ENCODE data around the gene SOX6. TPM values are rescaled to one million over a fixed set of nuclear protein-coding genes. Genes with fewer than 3 reads are reported as not detected.

Gene SOX6
- total RNA-seq (1.8 and 5.1 TPM in 2 replicates), polyA plus RNA-seq (2.3 and 3.0 TPM in 2 replicates), polyA minus RNA-seq (ENCODE audit: low replicate concordance) (1.1 and 19.2 TPM in 2 replicates)
- polyA plus RNA-seq (2012), result 2.0 and 2.4 TPM in 2 replicates

DNA sequence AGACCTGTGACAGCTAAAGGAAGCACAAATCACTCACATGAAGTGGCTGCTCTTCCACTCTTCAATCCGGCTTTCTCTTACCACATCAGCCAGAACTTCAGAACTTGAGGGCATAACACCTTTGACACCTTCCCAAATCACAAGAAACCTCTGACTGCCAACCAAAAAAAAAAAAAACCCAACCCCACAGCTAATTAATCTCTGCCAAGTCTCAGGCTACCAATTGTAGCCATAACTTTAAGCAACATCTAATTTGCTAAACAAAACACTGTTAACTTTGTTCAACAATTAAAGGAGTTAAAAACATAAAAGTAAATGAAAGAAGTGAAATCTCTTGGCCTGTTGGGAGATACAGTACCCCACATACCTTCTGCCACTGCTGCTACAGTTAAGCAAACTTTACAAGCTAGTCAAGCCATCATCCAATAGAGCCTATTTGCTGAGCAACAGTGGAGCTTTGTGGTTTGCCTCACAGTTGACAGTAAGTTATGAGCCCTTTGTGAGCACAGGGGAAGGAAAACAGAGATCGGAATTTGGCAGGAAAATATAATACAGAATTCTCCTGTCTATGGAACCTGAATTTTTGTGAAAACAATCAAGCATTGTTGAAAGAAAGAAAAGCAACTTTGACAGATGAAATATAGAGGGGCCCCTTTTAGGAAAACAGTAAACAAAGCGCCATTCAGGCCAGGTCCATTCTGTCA, at the start of gene SOX6:
SOX6 (minus strand) TSS at position 490 of the 704 bp plus-strand sequence. CDS start 15,298 bp downstream, outside the sequence.
- peak; percentile 18 to 82 for DNase-seq (ENCODE audit: low read depth in 2 of 2)
- Histone ChIP-seq H3K27me3 (ENCODE audit: control insufficient read depth, insufficient read depth, low read length) (no peaks in the 10 kb centered on the region), H2AFZ (ENCODE audit: low read length) (no peak within 1 kb of the TSS), H3K36me3 (ENCODE audit: control insufficient read depth, insufficient read depth, low read length) (no peaks in the 10 kb centered on the region), H3K4me1 (ENCODE audit: control insufficient read depth, extremely low read depth, insufficient read depth, low read length) (no peaks in the 10 kb centered on the region), H3K9me3 (ENCODE audit: control insufficient read depth, insufficient read depth, low read depth, low read length) (no peaks in the 10 kb centered on the region), H3K4me3 (replicated peaks in 1 of 4; ENCODE audit: control extremely low read depth in 1 of 4, insufficient read depth in 1 of 4, low read depth in 3 of 4, low read length in 4 of 4) (no peak within 1 kb of the TSS), H3K9ac (ENCODE audit: insufficient read depth, low read length) (no peak within 1 kb of the TSS), H3K27ac (ENCODE audit: insufficient read depth, low read length) (no peak within 1 kb of the TSS), H3K79me2 (ENCODE audit: control insufficient read depth, insufficient read depth, low read length) (no peaks in the 10 kb centered on the region), H3K4me2 (ENCODE audit: extremely low read depth, insufficient read depth, low read length) (no peak within 1 kb of the TSS), H4K20me1 (ENCODE audit: control insufficient read depth, extremely low read depth, insufficient read depth, low read length) (no peaks in the 10 kb centered on the region)
- TF ChIP-seq EZH2 (IDR thresholded peaks at IDR 0.05; ENCODE audit: low read length, missing control alignments), result no peak
- TF ChIP-seq, protein P1, sequence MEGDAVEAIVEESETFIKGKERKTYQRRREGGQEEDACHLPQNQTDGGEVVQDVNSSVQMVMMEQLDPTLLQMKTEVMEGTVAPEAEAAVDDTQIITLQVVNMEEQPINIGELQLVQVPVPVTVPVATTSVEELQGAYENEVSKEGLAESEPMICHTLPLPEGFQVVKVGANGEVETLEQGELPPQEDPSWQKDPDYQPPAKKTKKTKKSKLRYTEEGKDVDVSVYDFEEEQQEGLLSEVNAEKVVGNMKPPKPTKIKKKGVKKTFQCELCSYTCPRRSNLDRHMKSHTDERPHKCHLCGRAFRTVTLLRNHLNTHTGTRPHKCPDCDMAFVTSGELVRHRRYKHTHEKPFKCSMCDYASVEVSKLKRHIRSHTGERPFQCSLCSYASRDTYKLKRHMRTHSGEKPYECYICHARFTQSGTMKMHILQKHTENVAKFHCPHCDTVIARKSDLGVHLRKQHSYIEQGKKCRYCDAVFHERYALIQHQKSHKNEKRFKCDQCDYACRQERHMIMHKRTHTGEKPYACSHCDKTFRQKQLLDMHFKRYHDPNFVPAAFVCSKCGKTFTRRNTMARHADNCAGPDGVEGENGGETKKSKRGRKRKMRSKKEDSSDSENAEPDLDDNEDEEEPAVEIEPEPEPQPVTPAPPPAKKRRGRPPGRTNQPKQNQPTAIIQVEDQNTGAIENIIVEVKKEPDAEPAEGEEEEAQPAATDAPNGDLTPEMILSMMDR (conservative IDR thresholded peaks at IDR 0.05 in 1 of 2, IDR thresholded peaks at IDR 0.05 in 1 of 2; ENCODE audit: low read depth in 1 of 2, low read length in 2 of 2), result no peak

- no peak for TF ChIP-seq EZH2 (IDR thresholded peaks at IDR 0.05; ENCODE audit: low read length, missing control alignments)
- TF ChIP-seq, protein P1 (conservative IDR thresholded peaks at IDR 0.05 in 1 of 2, IDR thresholded peaks at IDR 0.05 in 1 of 2; ENCODE audit: low read depth in 1 of 2, low read length in 2 of 2), result no peak
- H3K4me1 ChIP-seq (ENCODE audit: control insufficient read depth, extremely low read depth, insufficient read depth, low read length), result no peaks in the 10 kb centered on the region
These were observed 48.5 kb upstream of the SOX6 start for GRCh38 chr11:16404781-16405285.

DNA sequence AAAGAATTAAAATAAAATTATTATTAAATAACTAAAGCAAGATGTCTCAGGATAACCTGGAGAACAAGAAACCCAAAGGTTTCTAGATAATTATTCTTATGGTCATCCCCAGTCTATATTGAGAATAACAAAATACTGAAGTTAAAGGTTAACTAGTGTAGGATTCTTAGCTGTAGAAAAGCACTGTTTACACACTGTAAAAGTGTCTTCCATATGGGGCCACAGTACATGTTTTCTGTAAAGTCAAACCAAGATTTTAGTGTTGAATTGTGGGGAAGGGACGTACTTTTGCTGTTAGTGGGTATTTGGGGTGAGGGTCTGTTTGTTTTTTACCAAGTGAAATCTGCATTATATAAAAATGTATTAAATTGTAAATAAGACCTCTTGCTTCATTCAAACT, 47.5 kb upstream of the SOX6 start:
- no peak for DNase-seq (ENCODE audit: low read depth in 2 of 2)
- Histone ChIP-seq H3K27ac (ENCODE audit: insufficient read depth, low read length) (no peak overlapping the region), H3K4me1 (ENCODE audit: control insufficient read depth, extremely low read depth, insufficient read depth, low read length) (no peaks in the 10 kb centered on the region), H3K36me3 (ENCODE audit: control insufficient read depth, insufficient read depth, low read length) (no peaks in the 10 kb centered on the region), H3K9ac (ENCODE audit: insufficient read depth, low read length) (no peak overlapping the region), H2AFZ (ENCODE audit: low read length) (no peak overlapping the region), H3K79me2 (ENCODE audit: control insufficient read depth, insufficient read depth, low read length) (no peaks in the 10 kb centered on the region), H3K27me3 (ENCODE audit: control insufficient read depth, insufficient read depth, low read length) (no peaks in the 10 kb centered on the region), H3K9me3 (ENCODE audit: control insufficient read depth, insufficient read depth, low read depth, low read length) (no peaks in the 10 kb centered on the region), H3K4me2 (ENCODE audit: extremely low read depth, insufficient read depth, low read length) (no peak overlapping the region), H3K4me3 (replicated peaks in 1 of 4; ENCODE audit: control extremely low read depth in 1 of 4, insufficient read depth in 1 of 4, low read depth in 3 of 4, low read length in 4 of 4) (no peak overlapping the region), H4K20me1 (ENCODE audit: control insufficient read depth, extremely low read depth, insufficient read depth, low read length) (no peaks in the 10 kb centered on the region)
- TF ChIP-seq, protein P1 (conservative IDR thresholded peaks at IDR 0.05 in 1 of 2, IDR thresholded peaks at IDR 0.05 in 1 of 2; ENCODE audit: low read depth in 1 of 2, low read length in 2 of 2), result no peak
- TF ChIP-seq EZH2 (IDR thresholded peaks at IDR 0.05; ENCODE audit: low read length, missing control alignments), result no peak

More at GRCh38 chr11:16404781-16405285, 48.5 kb upstream of the SOX6 start:
- Histone ChIP-seq H3K9ac (ENCODE audit: insufficient read depth, low read length) (no peak overlapping the region), H3K4me2 (ENCODE audit: extremely low read depth, insufficient read depth, low read length) (no peak overlapping the region), H4K20me1 (ENCODE audit: control insufficient read depth, extremely low read depth, insufficient read depth, low read length) (no peaks in the 10 kb centered on the region), H2AFZ (ENCODE audit: low read length) (no peak overlapping the region), H3K27ac (ENCODE audit: insufficient read depth, low read length) (no peak overlapping the region), H3K36me3 (ENCODE audit: control insufficient read depth, insufficient read depth, low read length) (no peaks in the 10 kb centered on the region), H3K9me3 (ENCODE audit: control insufficient read depth, insufficient read depth, low read depth, low read length) (no peaks in the 10 kb centered on the region), H3K4me3 (replicated peaks in 1 of 4; ENCODE audit: control extremely low read depth in 1 of 4, insufficient read depth in 1 of 4, low read depth in 3 of 4, low read length in 4 of 4) (no peak overlapping the region), H3K79me2 (ENCODE audit: control insufficient read depth, insufficient read depth, low read length) (no peaks in the 10 kb centered on the region), H3K27me3 (ENCODE audit: control insufficient read depth, insufficient read depth, low read length) (no peaks in the 10 kb centered on the region)
- no peak for DNase-seq (ENCODE audit: low read depth in 2 of 2)

Measured in fibroblast of lung (primary cell).